Endothelial cell of umbilical vein (primary cell): ENCODE data around the gene DGAT2. TPM values are rescaled to one million over a fixed set of nuclear protein-coding genes. Genes with fewer than 3 reads are reported as not detected.

Source experiments
- BruUV-seq: library from RNA; stranded (reverse); fragments of 400-500 nt; replicated peaks from 2 replicates; lab custom pipeline; 2021; lab: Mats Ljungman, UMichigan
- CTCF ChIA-PET: fragments of 300-600, 350-600 bp; sonication (Branson Sonifier 250); formaldehyde crosslinking; loops from one replicate; lab custom pipeline; 2021; ENCODE audit warnings: antibody characterized with exemption, inconsistent platforms; lab: Charles Lee
- POLR2A ChIA-PET: fragments of 300-600, 350-600 bp; sonication (Branson Sonifier 250); formaldehyde crosslinking; loops from one replicate; lab custom pipeline; 2021; ENCODE audit warnings: antibody characterized with exemption, inconsistent platforms; lab: Charles Lee
- DNase-seq: peaks from one replicate; pipeline ENCODE4 v3.0.0-alpha.2; 2011; ENCODE audit warnings: low read depth, low spot score
- FAIRE-seq: peaks from 2 replicates; lab custom pipeline; 2011; peaks lifted over from hg19 to GRCh38; lab: Jason Lieb, UNC
- H2AFZ ChIP-seq: 2 replicates; pipeline ENCODE4 v1.6.0; 2012; ENCODE audit warnings: low read depth, low read length, control low read depth, inconsistent platforms
- H3K27ac ChIP-seq: 2 replicates; pipeline ENCODE4 v1.5.1; 2011; ENCODE audit warnings: low read depth, mild to moderate bottlenecking, control low read depth, low read length, moderate library complexity; ENCODE audit not compliant: insufficient read depth
- H3K27me3 ChIP-seq, 2 experiments: 2 replicates each; pipeline versions ENCODE4 v1.6.0 to v1.6.1; 2011; ENCODE audit warnings: low read length in 2 of 2, mixed read lengths in 1 of 2; ENCODE audit not compliant: control insufficient read depth in 2 of 2, insufficient read depth in 2 of 2
- H3K36me3 ChIP-seq, 2 experiments: 2 replicates in 1 of 2; 3 replicates in 1 of 2; pipeline ENCODE4 v1.5.1; 2011; ENCODE audit warnings: low read length in 2 of 2, mild to moderate bottlenecking in 1 of 2, moderate library complexity in 1 of 2; ENCODE audit not compliant: control insufficient read depth in 2 of 2, insufficient read depth in 2 of 2; ENCODE audit errors: extremely low read depth in 1 of 2
- H3K4me1 ChIP-seq: 3 replicates; pipeline ENCODE4 v1.5.1; 2011; ENCODE audit warnings: mild to moderate bottlenecking, low read length; ENCODE audit not compliant: control insufficient read depth, insufficient read depth; ENCODE audit errors: extremely low read depth
- H3K4me2 ChIP-seq: 2 replicates; pipeline ENCODE4 v1.6.1; 2011; ENCODE audit warnings: low read length, control low read depth, mixed read lengths; ENCODE audit not compliant: insufficient read depth
- H3K4me3 ChIP-seq, 3 experiments: fragments of 200-600 bp in 1 of 3; sonication (generic), shearing (Covaris generic) in 1 of 3; replicated peaks in 1 of 3; 2 replicates each; pipeline ENCODE4 v1.5.1; 2011 to 2016; ENCODE audit warnings: control low read depth in 3 of 3, low read length in 3 of 3, mild to moderate bottlenecking in 2 of 3, inconsistent platforms in 1 of 3, low read depth in 1 of 3, moderate library complexity in 1 of 3; ENCODE audit not compliant: insufficient read depth in 1 of 3
- H3K79me2 ChIP-seq: 2 replicates; pipeline ENCODE4 v1.6.0; 2012; ENCODE audit warnings: low read length, inconsistent platforms; ENCODE audit not compliant: control insufficient read depth, insufficient read depth
- H3K9ac ChIP-seq: replicated peaks from 2 replicates; pipeline ENCODE3; 2011; ENCODE audit warnings: low read length, control low read depth; ENCODE audit not compliant: insufficient read depth; ENCODE audit errors: extremely low read depth
- H3K9me1 ChIP-seq: replicated peaks from 3 replicates; pipeline ENCODE4 v1.6.0; 2011; ENCODE audit warnings: mild to moderate bottlenecking, low read length; ENCODE audit not compliant: control insufficient read depth, insufficient read depth; ENCODE audit errors: extremely low read depth
- H3K9me3 ChIP-seq: replicated peaks from 2 replicates; pipeline ENCODE4 v1.5.1; 2012; ENCODE audit warnings: low read length, inconsistent platforms; ENCODE audit not compliant: control insufficient read depth, insufficient read depth
- H4K20me1 ChIP-seq: replicated peaks from 2 replicates; pipeline ENCODE3; 2011; ENCODE audit warnings: mild to moderate bottlenecking, low read length; ENCODE audit not compliant: control insufficient read depth, insufficient read depth; ENCODE audit errors: extremely low read depth
- EZH2 ChIP-seq: IDR thresholded peaks from 2 replicates; pipeline ENCODE4 v1.6.1; 2012; ENCODE audit warnings: borderline replicate concordance, low read depth, mild to moderate bottlenecking, moderate library complexity, low read length, inconsistent platforms; ENCODE audit not compliant: severe bottlenecking
- FOS ChIP-seq: IDR thresholded peaks from 2 replicates; pipeline ENCODE4 v1.6.1; 2011; ENCODE audit warnings: mild to moderate bottlenecking, low read length, moderate library complexity, borderline replicate concordance; ENCODE audit not compliant: insufficient read depth
- GATA2 ChIP-seq: IDR thresholded peaks from 2 replicates; pipeline ENCODE4 v1.7.0; 2011; ENCODE audit warnings: low read depth, mild to moderate bottlenecking, moderate library complexity, mixed read lengths, low read length; ENCODE audit not compliant: insufficient read length, insufficient read depth
- JUN ChIP-seq: IDR thresholded peaks from 2 replicates; pipeline ENCODE4 v1.6.1; 2011; ENCODE audit warnings: borderline replicate concordance, low read depth; ENCODE audit not compliant: insufficient read length, insufficient read depth
- MYC ChIP-seq: IDR thresholded peaks from one replicate; pipeline ENCODE4 v1.6.1; 2011; ENCODE audit warnings: mild to moderate bottlenecking, low read depth, low read length
- POLR2A ChIP-seq: IDR thresholded peaks from 2 replicates; pipeline ENCODE4 v1.6.1; 2012; ENCODE audit warnings: low read depth, mild to moderate bottlenecking, control low read depth, low read length
- POLR2AphosphoS5 ChIP-seq: IDR thresholded peaks from 2 replicates; pipeline ENCODE4 v1.6.1; 2012; ENCODE audit warnings: low read depth, mild to moderate bottlenecking, control low read depth, low read length, moderate library complexity; ENCODE audit not compliant: insufficient read depth
- dilution Hi-C: fragments of 300-500 bp; cut with MboI; formaldehyde crosslinking; loops from one replicate; pipeline ENCODE4 v1.15.0; 2019; ENCODE audit warnings: low sequenced_read_pairs; ENCODE audit not compliant: extremely low pct_ligation_motif_present
- intact Hi-C: fragments of 100-400 bp; cut with micrococcal nuclease; formaldehyde crosslinking; loops from one replicate; pipeline ENCODE4 v1.10.0; 2022
- polyA plus RNA-seq, 4 experiments: library from polyadenylated mRNA; depleted of rRNA in 3 of 4; stranded (reverse) in 3 of 4; unstranded in 1 of 4; fragments of >200 nt; gene quantifications; 2 replicates each; pipeline versions ENCODE4 v1.2.1 to v1.2.3, GENCODE V29; 2011 to 2012; ENCODE audit warnings: missing spikeins in 1 of 4
- total RNA-seq: library from RNA; stranded (reverse); gene quantifications from 2 replicates; pipeline ENCODE4 v1.2.3, GENCODE V29; 2021
- TF ChIP-seq, protein P1 (sequence below), 2 donors: IDR thresholded peaks; 1 replicate in 1 of 2; 2 replicates in 1 of 2; pipeline ENCODE4 v1.5.1; 2011; ENCODE audit warnings: low read length in 2 of 2, mild to moderate bottlenecking in 2 of 2, moderate library complexity in 2 of 2, control low read depth in 1 of 2, inconsistent platforms in 1 of 2, low read depth in 1 of 2; ENCODE audit not compliant: insufficient read depth in 1 of 2; ENCODE audit errors: extremely low read depth in 1 of 2
- TF ChIP-seq, protein P2 (sequence below): IDR thresholded peaks from 2 replicates; pipeline ENCODE4 v1.6.1; 2011; ENCODE audit not compliant: insufficient read depth, insufficient read length

DGAT2 gene
- total and polyA plus RNA-seq, 2 donors (not counting 3 experiments of a cell fraction or from before 2014, with no cell fraction given), result 0.55 to 0.79 TPM

DNA sequence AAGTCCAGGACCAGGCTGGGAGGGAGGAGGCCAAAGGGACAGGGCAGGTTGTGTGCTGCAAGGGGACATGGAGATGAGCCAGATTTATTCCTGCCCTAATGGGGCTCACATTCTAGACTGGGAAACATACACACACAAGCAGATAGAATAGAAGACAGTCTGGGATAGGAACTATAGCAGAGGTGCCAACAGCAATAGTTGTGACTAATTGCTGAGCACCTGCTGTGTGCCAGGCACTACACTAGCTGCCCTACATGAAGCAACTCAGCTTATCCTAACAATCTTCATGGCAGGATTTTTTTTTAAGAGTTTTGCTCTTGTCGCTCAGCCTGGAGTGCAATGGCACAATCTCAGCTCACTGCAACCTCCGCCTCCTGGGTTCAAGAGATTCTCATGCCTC is 39.6 kb upstream of the DGAT2 start:
- Histone ChIP-seq H3K79me2 (no peaks in the 10 kb centered on the region), H3K4me3 (no peak overlapping the region), H3K27ac (no peak overlapping the region), H3K36me3 (no peaks in the 10 kb centered on the region), H2AFZ (no peak overlapping the region), H3K9ac (no peak overlapping the region), H3K9me1 (no peaks in the 10 kb centered on the region), H3K4me1 (no peaks in the 10 kb centered on the region), H3K4me2 (no peak overlapping the region), H4K20me1 (no peaks in the 10 kb centered on the region), H3K9me3 (no peaks in the 10 kb centered on the region), H3K27me3 (peaks cover 0 to 1% of the 10 kb centered on the region in 2 experiments)
- no peak for FAIRE-seq
- TF ChIP-seq JUN, result no peak
- TF ChIP-seq, protein P1, sequence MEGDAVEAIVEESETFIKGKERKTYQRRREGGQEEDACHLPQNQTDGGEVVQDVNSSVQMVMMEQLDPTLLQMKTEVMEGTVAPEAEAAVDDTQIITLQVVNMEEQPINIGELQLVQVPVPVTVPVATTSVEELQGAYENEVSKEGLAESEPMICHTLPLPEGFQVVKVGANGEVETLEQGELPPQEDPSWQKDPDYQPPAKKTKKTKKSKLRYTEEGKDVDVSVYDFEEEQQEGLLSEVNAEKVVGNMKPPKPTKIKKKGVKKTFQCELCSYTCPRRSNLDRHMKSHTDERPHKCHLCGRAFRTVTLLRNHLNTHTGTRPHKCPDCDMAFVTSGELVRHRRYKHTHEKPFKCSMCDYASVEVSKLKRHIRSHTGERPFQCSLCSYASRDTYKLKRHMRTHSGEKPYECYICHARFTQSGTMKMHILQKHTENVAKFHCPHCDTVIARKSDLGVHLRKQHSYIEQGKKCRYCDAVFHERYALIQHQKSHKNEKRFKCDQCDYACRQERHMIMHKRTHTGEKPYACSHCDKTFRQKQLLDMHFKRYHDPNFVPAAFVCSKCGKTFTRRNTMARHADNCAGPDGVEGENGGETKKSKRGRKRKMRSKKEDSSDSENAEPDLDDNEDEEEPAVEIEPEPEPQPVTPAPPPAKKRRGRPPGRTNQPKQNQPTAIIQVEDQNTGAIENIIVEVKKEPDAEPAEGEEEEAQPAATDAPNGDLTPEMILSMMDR (IDR thresholded peaks at IDR 0.05; ENCODE audit: extremely low read depth in 1 of 2, insufficient read depth in 1 of 2, low read depth in 1 of 2, low read length in 2 of 2), result no peak
- TF ChIP-seq, protein P2, sequence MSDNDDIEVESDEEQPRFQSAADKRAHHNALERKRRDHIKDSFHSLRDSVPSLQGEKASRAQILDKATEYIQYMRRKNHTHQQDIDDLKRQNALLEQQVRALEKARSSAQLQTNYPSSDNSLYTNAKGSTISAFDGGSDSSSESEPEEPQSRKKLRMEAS, result no peak
- TF ChIP-seq GATA2, result no peak
- no peak for TF ChIP-seq POLR2AphosphoS5
- no peak for TF ChIP-seq FOS
- TF ChIP-seq MYC, result no peak
- TF ChIP-seq POLR2A, result no peak
- no peak for TF ChIP-seq EZH2
- dilution Hi-C loops, result no loop called here
- ChIA-PET CTCF (interaction anchor here (0.8 to 1.6 kb wide), 3 partner anchors 23 to 479 kb away, joined by 3 to 5 read pairs (median 3); no protein-coding TSS in a partner anchor), POLR2A (no interaction called here)
- intact Hi-C loops, result no loop called here
- no peak for DNase-seq
- no TSS peak for BruUV-seq
